DLD1 (cell line): ENCODE results near the gene POLR1A.

Experiments
- in situ Hi-C: cut with HindIII; loops from 2 replicates; pipeline ENCODE4 v1.10.0; 2017; ENCODE audit warnings: low sequenced_read_pairs

Gene POLR1A

GRCh38 chr2:86025976-86026743 lies 79.5 kb downstream of the POLR1A start:
- in situ Hi-C loops = no loop called here

DNA sequence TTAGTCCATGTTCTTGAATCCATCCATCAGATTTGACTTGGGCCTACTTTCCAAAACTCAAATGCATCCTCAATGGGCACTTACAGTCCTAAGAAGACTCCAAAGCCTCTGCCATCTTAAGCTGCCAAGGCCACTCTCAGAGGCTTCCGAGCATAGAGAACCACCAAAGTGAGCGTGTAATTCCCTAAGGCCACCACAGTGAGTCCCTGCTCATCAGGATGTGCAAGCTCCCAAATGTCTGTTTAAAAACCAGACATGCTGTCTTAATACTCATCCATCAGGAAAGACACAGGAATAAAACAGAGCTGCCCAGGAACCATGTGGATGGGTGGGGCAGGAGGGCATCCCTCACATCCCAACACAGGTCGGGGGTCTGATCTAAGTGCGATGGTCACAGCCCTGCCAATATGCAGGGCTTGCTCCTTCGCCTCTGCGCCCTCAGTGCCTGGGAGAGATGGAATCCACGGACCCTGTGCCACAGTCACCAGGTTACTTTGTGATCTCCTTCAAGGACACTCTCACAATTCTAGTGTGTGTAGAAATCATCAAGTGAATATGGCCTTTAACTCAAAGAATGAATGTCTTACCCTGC lies 80.4 kb downstream of the POLR1A start:
- in situ Hi-C loops = no loop called here

DNA sequence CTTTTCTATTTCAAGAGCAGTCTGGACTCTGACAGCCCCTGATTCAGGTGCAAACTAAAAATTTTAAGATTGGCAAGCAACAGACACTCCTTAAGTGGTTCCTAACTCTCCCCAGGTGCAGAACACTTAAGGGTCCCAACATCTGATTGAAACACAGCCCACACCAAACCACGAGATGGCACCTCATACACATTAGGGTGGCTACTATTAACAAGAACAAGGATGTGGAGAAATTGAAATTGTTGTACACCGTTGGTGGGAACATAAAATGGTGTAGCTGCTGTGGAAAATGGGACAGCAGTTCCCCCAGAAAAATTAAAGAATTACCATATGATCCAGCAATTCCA lies 82.3 kb downstream of the POLR1A start:
- in situ Hi-C loops = no loop called here

DNA sequence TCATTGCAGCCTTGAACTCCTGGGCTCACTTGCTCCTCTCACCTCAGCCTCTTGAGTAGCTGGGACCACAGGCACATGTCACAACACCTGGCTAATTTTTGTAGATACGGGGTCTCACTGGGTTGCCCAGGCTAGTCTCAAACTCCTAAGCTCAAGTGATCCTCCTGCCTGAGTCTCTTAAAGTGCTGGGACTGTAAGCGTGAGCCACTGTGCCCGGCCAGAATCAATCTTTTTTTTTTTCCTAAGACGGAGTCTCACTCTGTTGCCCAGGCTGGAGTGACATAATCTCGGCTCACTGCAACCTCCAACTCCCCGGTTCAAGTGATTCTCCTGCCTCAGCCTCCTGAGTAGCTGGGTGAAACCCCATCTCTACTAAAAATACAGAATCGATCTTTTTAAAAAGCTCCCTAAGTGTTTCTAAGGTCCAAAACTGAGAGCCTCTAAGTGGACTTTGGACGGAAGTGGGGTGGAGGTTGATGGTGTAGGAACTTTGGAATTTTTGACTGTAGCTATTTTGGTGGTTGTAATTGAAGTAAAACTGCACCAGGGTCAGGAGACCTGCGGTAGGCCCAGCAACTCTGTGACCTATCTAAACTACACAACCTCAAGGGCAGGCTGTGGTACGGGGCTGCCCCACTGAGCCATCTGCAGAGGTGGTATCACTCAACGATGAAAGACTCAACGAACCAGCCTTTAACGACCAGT lies 82.9 kb downstream of the POLR1A start:
- in situ Hi-C loops = no loop called here

DNA sequence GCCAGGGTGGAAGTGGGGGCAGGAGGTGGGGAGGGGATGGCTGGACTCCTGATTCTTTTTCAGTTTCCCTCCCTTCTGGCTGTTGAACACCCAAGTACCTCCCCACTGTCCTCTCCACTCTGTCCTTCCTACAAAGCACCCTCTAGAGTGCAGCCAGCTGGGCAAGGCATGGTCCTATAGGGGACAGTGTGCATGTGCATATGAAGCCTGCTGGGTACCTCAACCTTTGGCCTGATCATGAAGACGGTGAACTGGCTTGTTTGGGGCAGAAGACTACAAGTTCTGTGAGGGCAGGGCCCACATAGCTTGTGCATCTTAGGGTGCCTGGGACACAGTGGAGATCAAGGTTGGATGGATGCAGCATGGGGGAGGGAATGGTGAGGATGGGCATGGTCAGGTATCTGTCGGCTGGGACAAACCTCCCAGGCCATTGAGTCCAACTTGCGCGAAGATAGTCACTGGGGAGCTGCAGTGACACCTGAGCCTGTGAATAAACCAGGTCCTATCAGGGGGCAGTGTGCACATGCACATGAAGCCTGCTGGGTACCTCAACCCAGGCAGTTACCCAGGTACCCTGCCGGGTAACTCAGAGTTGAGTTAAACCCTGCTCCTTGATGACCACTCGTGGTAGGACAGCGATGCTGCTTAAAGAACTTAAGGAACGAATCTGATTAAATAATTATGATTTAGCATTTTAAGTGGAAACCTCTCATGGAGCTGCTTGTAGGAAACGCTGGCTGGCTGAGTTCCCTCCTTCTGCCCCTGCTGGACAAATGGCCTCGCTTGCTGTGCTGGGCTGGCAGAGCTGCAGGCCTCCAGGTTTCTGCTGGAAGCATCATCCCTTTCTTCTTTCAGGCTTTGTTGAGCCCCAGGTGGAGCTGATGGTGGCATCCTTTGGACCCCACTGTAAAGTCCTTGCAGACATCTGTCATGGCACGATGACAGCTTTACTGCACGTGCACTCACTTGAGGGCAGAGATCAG lies 84.0 kb downstream of the POLR1A start:
- in situ Hi-C loops = no loop called here

GRCh38 chr2:86020984-86021383 lies 84.7 kb downstream of the POLR1A start:
- in situ Hi-C loops = no loop called here

GRCh38 chr2:86019121-86019520 lies 86.6 kb downstream of the POLR1A start:
- in situ Hi-C loops = no loop called here

DNA sequence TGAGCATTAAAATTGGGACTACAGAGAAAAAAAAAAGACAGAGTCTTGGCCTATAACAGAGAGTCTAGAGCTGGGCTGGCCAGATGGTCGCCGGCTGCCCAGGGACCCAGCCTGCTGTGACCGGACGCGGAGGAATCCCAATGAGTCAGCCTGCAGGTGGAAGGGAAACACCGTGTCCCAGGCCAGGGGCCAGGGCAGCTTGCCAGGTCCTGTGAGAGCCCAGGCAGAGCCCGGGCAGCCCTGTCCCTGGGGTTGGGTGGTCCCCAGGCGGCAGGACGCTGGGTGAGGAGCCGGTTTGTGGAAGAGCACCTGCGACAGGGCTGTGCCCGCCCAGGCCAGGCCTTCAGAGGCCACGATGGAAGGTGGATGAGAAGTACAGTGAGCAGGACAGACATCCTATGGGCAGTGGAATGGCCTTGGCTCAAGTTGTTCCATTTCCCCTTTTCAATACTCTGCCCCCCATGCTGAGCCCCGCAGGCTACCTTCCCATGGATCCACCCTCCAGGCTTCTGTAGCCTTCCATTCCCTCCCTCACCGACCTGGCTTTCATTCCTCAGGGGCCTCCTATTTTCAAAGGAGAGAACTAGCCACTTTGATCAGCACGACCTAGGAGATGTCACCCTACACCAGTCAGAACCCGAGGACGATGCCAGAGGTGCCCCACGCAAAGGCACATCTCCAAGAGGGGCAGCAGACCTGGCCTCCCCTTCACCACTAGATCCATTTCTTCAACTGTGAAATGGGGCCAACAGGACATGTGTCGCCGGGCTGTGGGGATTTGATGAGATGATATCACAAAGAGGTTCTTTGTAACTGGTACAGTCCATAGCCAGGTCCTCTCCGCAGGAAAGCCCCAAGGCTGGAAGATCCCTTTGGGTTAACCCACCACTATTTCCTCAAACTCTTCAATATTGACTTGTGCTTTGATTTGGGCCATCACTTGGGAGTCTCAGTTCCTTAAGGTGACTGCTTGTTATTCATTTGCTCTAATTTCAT lies 87.5 kb downstream of the POLR1A start:
- in situ Hi-C loops = no loop called here

DNA sequence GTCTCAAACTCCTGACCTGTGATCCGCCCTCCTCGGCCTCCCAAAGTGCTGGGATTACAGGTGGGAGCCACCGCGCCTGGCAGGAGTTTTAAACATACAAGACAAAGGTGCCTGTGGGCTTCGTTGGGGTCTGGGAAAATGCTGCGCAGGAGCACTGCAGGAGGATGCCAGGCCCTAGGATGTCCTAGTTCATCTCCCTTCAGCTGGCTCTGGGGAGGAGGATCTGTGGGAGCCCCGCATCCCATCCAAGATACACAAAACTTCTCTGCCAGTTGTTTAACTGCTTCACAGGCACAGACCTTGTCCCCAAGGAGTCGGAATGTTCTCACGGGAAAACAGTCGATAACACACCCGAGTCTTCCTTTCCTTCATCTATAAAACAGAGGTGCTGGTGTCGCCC lies 89.1 kb downstream of the POLR1A start:
- in situ Hi-C loops = no loop called here

DNA sequence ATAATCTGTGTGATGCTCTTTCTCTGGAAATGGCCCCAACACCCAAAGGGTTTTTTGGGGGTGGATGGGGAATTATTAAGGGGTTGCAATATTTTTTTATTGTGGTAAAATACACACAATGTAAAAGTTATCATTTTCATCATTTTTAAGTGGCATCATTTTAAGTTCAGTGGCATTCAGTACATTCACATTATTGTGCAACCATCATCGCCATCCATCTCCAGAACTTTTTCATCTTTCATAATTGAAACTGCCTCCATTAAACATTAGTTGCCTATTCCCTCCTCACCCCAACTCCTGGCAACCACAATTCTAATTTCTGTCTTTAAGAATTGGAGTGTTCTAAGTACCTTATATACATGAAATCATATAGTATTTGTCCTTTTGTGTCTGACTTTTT lies 90.0 kb downstream of the POLR1A start:
- in situ Hi-C loops = no loop called here

GRCh38 chr2:86015006-86015405 lies 90.7 kb downstream of the POLR1A start:
- in situ Hi-C loops = no loop called here

DNA sequence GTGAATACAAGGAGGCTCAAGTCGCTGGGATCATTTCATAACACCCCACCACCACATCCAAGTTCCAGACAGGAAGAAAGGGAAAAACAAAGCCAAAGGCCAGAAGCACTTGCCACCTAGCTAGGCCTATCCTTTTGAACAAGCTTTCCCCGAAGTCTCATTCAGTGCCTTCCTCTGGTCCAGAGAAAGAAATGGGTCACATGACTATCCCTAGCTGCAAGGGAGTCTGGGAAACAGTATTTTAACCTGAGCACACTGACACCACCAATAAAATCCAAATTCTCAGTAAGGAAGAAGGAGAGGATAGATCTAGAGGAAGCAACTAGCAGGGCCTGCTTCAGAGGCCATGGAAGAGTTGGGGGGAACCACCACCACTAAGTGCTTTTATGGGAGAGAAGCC lies 91.2 kb downstream of the POLR1A start:
- in situ Hi-C loops = no loop called here

DNA sequence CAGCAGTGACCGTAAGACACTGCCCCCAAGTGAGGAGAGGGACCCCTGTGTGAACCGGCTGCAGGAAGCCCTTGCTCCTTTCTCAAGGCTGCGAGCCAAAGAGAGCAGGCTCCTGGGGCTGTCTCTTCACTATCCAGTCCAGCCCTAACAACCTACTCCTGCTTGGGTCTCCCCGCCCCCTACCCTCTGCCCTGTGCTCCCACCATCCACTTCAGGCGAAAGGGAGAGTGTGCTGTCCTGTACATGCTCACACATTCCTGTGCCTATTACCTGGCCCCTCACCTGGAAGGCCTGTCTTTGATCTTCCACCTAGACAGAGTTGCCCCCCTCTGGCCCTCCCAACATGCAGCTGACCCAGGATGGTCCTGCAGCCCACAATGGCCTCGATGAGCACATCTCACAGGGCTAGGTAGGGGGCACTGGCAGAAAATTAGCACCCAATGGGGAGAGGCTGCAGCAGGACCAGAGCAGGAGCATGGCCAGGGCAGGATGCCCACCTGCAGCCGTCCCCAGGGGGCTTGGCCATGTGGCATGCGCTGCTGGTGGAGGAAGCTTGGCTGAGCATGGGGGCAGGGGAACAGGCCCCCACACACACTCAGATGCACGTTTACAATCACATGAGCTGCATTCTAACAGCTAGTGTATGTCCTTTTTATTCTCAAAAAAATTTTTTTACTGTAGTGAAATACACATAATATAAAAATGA lies 93.5 kb downstream of the POLR1A start:
- in situ Hi-C loops = no loop called here

DNA sequence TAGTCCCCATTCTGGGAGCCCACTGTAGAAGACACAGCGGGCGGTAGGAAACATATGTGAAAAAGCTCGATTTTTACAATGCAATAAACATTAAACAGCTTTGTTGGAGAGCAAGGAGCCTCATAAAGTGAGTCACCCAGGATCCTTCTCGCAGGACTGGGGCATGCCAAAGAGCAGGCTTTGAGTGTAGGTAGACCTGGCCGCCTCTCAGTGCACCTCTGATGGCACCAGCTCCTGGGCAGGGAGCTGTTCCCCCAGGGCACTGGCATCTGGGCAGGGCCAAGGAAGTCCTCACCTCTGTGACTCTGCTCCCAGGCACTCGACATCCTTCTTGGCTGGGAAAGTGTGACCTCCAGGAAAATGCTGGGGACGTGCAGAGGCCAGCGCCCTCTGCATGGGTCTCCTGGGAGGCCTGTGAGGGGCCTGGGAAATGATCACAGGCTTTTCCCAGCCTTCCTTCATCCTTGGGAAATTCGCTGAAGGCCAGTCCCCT lies 94.2 kb downstream of the POLR1A start:
- in situ Hi-C loops = no loop called here

DNA sequence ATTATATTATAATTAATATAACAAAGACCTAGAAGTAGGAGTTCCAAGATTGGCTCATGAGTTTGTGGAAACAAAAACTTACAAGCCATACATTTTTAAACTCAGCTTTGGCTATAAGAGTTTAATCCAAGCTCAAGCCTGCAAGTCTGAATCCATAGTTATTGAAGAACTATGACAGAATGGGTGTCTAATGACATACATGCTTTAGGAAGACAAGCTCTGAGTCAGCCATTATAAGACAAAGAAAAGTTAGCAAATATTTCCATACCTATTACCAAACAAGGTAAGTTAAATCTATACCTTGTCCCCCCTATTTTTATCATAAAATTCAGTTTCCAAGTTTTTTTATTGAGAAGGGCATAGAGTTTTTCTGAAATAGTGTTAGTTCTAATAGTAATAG lies 95.6 kb downstream of the POLR1A start:
- in situ Hi-C loops = no loop called here

- in situ Hi-C loops = no loop called here
These were observed 99.2 kb downstream of the POLR1A start for GRCh38 chr2:86006524-86006923.

DNA sequence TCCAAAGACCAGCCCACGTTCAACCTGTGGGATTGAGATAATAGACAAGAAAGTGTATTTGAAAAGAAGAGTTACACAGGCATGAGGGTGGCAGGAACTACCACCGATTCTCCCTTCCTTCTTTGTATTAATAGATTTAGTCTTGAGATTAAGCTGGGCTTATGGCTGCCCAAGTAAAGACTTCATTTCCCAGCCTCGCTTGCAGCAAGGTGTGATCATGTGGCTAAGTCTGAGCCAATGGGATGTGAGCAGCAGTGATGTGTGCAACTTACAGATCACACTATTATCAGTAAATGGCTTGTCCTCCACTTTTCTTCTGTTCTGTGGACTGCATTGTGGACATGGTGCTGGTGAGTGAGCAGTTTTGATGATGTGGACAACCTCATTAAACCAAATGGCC lies 101.7 kb downstream of the POLR1A start:
- in situ Hi-C loops = no loop called here

GRCh38 chr2:86003104-86003503 lies 102.6 kb downstream of the POLR1A start:
- in situ Hi-C loops = no loop called here

DNA sequence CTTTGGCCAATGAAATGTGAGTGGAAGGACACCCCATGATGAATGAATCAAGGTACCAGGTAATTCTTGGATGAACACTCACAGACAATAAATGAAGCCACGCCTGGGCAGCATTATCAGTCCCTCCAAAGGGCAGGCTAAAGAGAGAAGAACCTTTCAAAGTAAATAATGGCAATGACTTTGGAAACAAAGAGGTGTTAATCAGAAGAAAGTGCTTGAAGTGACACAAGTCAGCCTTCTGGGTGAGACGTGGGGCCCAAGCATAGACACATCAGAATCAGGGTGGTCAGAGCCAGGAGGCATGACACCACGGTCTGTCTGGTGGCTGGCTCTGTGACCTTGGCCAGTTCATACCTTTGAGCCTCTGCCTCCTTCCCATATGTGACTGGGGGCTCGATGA lies 103.3 kb downstream of the POLR1A start:
- in situ Hi-C loops = no loop called here
